GM19239 (cell line): ENCODE measurements around the gene RPL18.
"Not testable (repeated sequence)": the region's sequence is repeated elsewhere in the genome, so short reads cannot be mapped to it uniquely, and the experiment has no call there.

Experiments
- DNase-seq: peaks from one replicate; pipeline ENCODE4 v3.0.0; 2011; ENCODE audit warnings: low spot score; ENCODE audit not compliant: insufficient read length
- FAIRE-seq: peaks from 2 replicates; lab custom pipeline; 2011; peaks lifted over from hg19 to GRCh38; lab: Jason Lieb, UNC

The RPL18 gene

DNA sequence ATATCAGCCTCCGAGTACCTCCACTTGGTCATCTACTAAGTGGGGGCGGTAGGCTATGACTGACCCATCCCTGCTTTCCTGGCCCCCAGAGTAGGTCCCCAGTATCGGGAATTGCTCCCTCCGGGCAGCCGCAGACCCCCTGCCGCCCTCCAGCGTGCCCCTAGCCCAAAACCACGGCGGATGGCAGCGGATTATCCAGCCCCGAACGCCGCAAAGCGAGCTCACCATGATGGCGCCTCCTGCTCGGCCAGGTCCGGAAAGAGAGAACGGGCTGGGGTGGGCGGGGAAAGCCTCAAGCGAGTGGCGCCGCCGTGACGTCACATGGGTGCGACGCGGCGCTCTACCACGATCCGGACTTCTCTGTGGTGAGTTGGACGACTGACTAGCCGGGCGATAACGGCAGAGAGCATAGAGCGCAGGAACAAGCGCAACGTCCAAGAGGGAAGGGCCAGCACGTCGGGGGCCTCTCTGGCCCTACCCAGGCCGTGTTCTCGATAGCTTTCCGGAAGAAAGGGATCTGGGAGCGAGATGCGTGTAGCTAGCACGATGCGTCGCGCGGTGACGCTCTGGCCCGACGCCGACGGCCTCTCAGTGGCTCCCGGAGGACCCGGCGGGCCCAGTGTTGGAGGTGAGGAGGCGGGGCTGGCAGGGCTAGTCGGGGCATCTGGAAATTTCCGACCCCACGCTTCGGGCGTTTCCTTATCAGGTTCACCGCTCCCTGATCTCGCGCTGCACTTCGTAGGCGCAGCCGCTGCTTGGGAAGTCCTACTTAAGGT lies at the start of gene RPL18, which contains the start of gene SPHK2:
Gene RPL18, minus strand, starts transcription at position 263 of the 776 bp plus-strand sequence. Its CDS starts 35 bp downstream, at position 228.
Gene SPHK2, plus strand, starts transcription at position 591 of the 776 bp plus-strand sequence. CDS start 1,009 bp downstream, outside the sequence.
- FAIRE-seq, result peak; percentile 96
- DNase-seq, result peak; percentile 97

DNA sequence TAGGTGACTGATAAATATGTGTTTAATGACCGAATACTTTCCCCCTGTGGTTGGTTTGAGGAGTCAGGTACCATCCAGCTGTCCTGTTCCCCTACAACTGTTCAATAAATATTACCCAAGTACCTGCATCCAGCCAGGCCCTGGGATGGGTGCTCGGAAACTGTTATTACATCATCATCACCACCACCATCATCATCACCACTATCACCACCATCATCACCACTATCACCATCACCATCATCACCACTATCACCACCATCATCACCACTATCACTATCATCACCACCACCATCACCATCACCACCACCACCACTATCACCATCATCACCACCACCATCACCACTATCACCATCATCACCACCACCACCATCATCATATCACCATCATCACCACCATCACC lies 49.8 kb upstream of the RPL18 start:
- DNase-seq (no peak), FAIRE-seq (no peak)

- no peak for DNase-seq
- no peak for FAIRE-seq
These were observed 49.4 kb upstream of the RPL18 start for GRCh38 chr19:48668332-48668731.

DNA sequence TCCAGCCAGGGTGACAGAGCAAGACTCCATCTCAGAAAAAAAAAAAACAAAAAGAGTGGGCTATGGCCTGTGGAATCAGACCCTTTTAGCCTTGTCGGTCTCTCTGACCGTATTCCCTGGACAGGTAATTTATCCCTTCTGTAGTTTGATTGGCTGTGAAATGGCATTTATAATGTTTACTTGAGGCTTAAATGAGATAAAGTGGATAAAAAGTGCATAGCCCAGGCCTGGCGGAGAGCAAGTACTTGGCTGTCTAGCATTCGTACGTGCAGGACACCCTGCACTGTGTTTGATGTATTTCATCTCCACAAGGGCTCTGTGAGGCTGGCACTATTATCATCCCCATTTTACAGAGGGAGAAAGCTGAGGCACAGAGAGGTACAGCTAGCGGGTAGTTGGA lies 46.8 kb upstream of the RPL18 start:
- DNase-seq (no peak), FAIRE-seq (no peak)

GRCh38 chr19:48664476-48664875 lies 45.5 kb upstream of the RPL18 start:
- FAIRE-seq (no peak), DNase-seq (no peak)

- no peak for DNase-seq
- FAIRE-seq, result no peak
These were observed 44.7 kb upstream of the RPL18 start for GRCh38 chr19:48663667-48664066.

- DNase-seq, result no peak
These were observed 42.7 kb upstream of the RPL18 start for GRCh38 chr19:48661711-48662090.

GRCh38 chr19:48660852-48661710 lies 42.1 kb upstream of the RPL18 start:
- DNase-seq (peak; percentile 100), FAIRE-seq (peak; percentile 100)

More at GRCh38 chr19:48661711-48662090, 42.7 kb upstream of the RPL18 start:
- no peak for FAIRE-seq

DNA sequence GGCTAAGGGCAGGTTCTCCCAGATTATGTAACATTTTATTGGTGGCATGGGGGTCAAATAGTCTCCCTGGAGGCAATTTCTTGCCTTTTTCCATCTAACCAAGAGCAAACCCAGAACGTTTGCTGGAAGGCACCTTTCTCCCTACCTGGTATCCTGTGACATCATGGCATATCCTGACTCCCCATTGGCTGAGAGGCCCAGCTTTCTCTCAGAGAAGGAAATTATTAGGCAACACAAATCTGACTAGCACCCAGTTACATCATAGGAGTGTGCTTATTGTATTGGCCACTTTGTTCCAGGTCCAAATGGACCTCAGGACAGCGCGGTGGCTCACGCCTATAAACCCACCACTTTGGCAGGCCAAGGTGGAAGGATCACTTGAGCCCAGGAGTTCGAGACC lies 40.8 kb upstream of the RPL18 start:
- FAIRE-seq, result no peak
- DNase-seq, result no peak

DNA sequence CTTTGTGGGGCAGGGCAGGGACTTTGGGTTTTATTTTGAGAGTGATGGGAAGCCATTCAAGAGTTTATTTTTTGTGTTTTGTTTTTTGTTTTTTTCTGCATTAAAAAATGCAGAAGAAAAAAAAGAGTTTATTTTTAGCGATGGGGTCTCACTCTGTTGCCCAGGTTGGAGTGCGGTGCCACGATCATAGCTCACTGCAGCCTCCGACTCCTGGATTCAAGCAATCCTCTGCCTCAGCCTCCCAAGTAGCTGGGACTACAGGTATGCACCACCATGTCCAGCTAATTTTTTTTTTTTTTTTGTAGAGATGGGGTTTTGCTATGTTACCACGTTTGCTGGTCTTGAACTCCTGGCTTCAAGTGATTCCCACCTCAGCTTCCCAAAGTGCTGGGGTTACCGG lies 39.5 kb upstream of the RPL18 start:
- FAIRE-seq (no peak), DNase-seq (no peak)

DNA sequence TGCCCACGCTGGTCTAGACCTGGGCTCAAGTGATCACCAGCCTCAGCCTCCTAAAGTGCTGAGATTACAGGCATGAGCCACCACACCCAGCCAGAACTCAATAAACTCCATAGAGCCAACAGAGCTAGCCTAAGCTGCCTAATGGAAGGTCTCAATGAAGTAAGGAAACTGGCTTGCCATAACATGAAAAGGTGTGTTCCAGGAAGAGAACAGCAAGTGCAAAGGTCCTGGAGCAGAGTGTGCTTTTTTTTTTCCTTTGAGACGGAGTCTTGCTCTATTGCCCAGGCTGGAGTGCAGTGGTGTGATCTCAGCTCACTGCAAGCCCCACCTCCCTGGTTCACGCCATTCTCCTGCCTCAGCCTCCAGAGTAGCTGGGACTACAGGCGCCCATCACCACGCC lies 38.9 kb upstream of the RPL18 start:
- FAIRE-seq, DNase-seq: not testable (repeated sequence)

DNA sequence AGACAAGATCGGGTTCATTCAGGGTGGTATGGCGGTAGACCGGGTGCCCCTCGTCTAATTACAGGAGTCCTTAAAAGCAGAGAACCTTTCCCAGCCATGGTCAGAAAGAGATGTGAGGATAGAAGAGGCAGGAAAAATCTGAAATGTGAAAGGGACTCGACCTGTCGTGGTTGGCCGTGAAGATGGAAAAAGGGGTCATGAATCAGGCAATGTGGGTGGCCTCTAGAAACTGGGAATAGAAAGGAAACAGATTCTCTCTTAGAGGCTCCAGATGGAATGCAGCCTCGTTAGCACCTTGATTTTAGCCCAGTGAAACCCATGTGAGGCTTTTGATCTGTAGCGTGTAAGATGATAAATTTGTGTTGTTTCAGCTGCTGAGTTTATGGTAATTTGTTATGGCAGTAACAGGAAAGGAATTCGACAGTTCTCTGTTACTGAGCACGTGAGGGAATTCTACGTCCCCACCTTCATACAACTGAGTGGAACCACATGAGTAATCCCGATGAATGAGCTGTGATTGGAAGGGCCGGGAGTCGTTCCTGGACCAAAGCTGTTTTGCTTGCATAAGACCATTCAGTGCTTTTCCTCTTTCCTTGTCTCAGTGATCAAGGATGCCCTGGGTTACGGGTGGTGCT lies 38.0 kb upstream of the RPL18 start:
- DNase-seq (no peak), FAIRE-seq (no peak)

- DNase-seq (no peak), FAIRE-seq (no peak)
These were observed 35.5 kb upstream of the RPL18 start for GRCh38 chr19:48654299-48655059.

DNA sequence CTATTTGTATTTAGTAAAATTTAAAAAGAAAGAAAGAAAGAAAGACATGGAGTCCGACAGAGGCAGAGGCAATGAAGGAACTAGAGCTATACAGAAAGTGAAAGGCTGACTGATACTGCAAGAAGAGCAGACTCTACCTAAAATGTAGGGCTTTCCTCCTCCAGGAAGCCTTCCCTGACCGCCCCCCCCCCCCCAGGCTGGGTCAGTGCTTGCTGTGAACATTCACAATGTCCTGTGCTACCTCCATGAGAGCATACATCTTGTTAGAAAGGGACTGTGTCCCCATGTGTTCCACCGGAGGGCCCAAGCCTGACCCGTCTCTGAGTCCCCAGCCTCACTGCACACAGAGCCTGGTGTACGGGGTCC lies 32.7 kb upstream of the RPL18 start:
- no peak for FAIRE-seq
- no peak for DNase-seq

DNA sequence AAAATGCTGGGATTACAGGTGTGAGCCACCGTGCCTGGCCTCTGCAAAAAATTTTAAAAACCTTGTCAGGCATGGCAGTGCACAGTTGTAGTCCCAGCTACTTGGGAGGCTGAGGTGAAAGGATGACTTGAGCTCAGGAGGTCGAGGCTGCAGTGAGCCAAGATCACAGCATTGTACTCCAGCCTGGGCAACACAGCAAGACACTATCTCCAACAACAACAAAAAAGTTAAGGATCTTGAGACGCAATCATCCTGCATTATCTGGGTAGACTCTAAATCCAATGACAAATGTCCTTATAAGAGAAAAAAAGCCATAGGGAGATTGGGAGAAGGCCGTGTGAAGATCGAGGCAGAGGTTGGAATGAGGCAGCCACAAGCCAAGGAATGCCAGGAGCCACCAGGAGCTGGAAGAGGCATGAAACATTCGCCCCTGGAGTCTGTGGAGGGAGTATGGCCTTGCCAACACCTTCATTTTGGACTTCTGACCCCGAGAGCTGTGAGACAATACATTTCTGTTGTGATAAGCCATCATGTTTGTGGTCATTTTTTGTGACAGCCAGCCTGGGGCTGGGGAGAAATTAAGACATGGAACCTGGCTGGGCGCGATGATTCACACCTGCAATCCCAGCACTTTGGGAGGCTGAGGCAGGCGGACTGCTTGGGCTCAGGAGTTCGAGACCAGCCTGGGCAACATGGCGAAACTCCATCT lies 32.1 kb upstream of the RPL18 start:
- DNase-seq, result no peak
- FAIRE-seq, result no peak

DNA sequence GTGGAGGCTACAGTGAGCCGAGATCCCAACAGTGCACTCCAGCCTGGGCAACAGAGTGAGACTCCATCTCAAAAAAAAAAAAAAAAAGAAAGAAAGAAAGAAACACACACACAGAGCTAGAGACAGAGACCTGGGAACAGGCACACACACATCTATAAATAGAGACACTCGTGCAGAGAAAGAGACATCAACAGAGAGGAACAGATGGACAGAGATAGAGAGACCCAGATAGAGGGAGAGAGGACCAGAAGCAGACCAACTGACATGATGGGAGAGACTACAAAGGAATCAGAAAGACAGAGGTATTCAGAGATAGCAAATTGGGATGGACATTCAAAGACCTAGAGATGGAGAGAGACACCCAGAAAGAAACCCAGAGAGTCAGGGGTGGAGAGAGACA lies 29.2 kb upstream of the RPL18 start:
- FAIRE-seq (no peak), DNase-seq (no peak)

- DNase-seq, result no peak
- FAIRE-seq, result peak; percentile 45
These were observed 27.8 kb upstream of the RPL18 start for GRCh38 chr19:48646722-48647216.

GRCh38 chr19:48646001-48646721 lies 27.2 kb upstream of the RPL18 start, which contains the start of gene CA11:
Gene CA11, minus strand, starts transcription at chr19:48646187. Its CDS starts 555 bp downstream, at chr19:48645632.
- FAIRE-seq, result peak; percentile 47
- peak; percentile 86 for DNase-seq

DNA sequence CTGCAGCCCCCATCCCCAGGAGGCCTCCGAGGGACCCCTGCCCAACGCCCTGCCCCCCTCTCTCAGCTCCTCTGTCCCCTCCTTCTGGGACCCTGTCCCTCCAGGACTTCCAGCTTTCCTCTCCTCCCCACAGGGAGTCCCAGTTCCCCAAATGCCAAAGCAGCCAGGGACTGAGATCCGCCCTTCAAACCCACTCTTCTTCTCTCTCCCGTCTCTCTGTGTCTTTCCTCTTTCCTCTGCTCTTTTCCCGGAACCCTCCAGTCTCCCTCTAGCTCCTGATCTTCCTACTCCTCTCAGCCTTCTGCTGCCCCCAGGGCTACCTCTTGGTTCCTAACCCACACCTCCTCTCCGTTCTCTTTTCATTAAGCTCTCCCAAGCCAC lies 26.6 kb upstream of the RPL18 start:
- DNase-seq (no peak), FAIRE-seq (no peak)
